Keratinocyte (primary cell): ENCODE results near the gene CERK. TPM values are rescaled to one million over a fixed set of nuclear protein-coding genes. Genes with fewer than 3 reads are reported as not detected.

ENCODE experiments used
- DNase-seq: peaks from one replicate; pipeline ENCODE4 v3.0.0-alpha.2; 2011; ENCODE audit warnings: low read depth, missing footprints, low spot score
- FAIRE-seq: peaks from 2 replicates; lab custom pipeline; 2011; peaks lifted over from hg19 to GRCh38; lab: Jason Lieb, UNC
- H2AFZ ChIP-seq: 2 replicates; pipeline ENCODE4 v1.6.0; 2012; ENCODE audit warnings: low read length, control low read depth, inconsistent platforms; ENCODE audit not compliant: control insufficient read depth
- H3K27ac ChIP-seq: 2 replicates; pipeline ENCODE4 v1.5.1; 2011; ENCODE audit warnings: low read length; ENCODE audit not compliant: control insufficient read depth, insufficient read depth
- H3K27me3 ChIP-seq: 3 replicates; pipeline ENCODE4 v1.6.0; 2011; ENCODE audit warnings: low read length; ENCODE audit not compliant: control insufficient read depth, insufficient read depth; ENCODE audit errors: extremely low read depth
- H3K36me3 ChIP-seq, 2 experiments: 2 replicates in 1 of 2; 3 replicates in 1 of 2; pipeline ENCODE4 v1.5.1; 2011; ENCODE audit warnings: low read length in 2 of 2, mild to moderate bottlenecking in 1 of 2; ENCODE audit not compliant: control insufficient read depth in 2 of 2, insufficient read depth in 2 of 2; ENCODE audit errors: extremely low read depth in 1 of 2
- H3K4me1 ChIP-seq: 3 replicates; pipeline ENCODE4 v1.5.1; 2011; ENCODE audit warnings: low read length; ENCODE audit not compliant: control insufficient read depth, insufficient read depth; ENCODE audit errors: extremely low read depth
- H3K4me2 ChIP-seq: 3 replicates; pipeline ENCODE4 v1.6.0; 2011; ENCODE audit warnings: low read depth, low read length; ENCODE audit not compliant: control insufficient read depth, insufficient read depth; ENCODE audit errors: extremely low read depth
- H3K4me3 ChIP-seq, 3 experiments: fragments of 200-600 bp in 1 of 3; sonication (generic) in 1 of 3; 2 replicates in 2 of 3; 3 replicates in 1 of 3; pipeline ENCODE4 v1.5.1; 2011 to 2016; ENCODE audit warnings: low read length in 3 of 3, mild to moderate bottlenecking in 3 of 3, control low read depth in 2 of 3, inconsistent platforms in 1 of 3, low read depth in 1 of 3, mixed read lengths in 1 of 3, mixed run types in 1 of 3, moderate library complexity in 1 of 3; ENCODE audit not compliant: control insufficient read depth in 2 of 3, insufficient read depth in 2 of 3; ENCODE audit errors: extremely low read depth in 1 of 3
- H3K79me2 ChIP-seq: 2 replicates; pipeline ENCODE4 v1.6.0; 2012; ENCODE audit warnings: low read length; ENCODE audit not compliant: control insufficient read depth, insufficient read depth
- H3K9ac ChIP-seq: 3 replicates; pipeline ENCODE4 v1.6.0; 2011; ENCODE audit warnings: low read length; ENCODE audit not compliant: control insufficient read depth, insufficient read depth; ENCODE audit errors: extremely low read depth
- H3K9me1 ChIP-seq: 3 replicates; pipeline ENCODE4 v1.6.0; 2011; ENCODE audit warnings: low read length; ENCODE audit not compliant: control insufficient read depth, insufficient read depth; ENCODE audit errors: extremely low read depth
- H3K9me3 ChIP-seq: 2 replicates; pipeline ENCODE4 v1.5.1; 2012; ENCODE audit warnings: low read depth, low read length; ENCODE audit not compliant: control insufficient read depth
- H4K20me1 ChIP-seq: 3 replicates; pipeline ENCODE4 v1.6.0; 2011; ENCODE audit warnings: low read length; ENCODE audit not compliant: control insufficient read depth, insufficient read depth; ENCODE audit errors: extremely low read depth
- CTCF ChIP-seq, 3 experiments: IDR thresholded peaks in 1 of 3; conservative IDR thresholded peaks in 1 of 3; optimal IDR thresholded peaks in 1 of 3; 2 replicates in 2 of 3; 3 replicates in 1 of 3; pipeline versions ENCODE3 to v1.5.1; 2011; ENCODE audit warnings: low read length in 3 of 3, mild to moderate bottlenecking in 3 of 3, moderate library complexity in 2 of 3, control low read depth in 1 of 3, inconsistent platforms in 1 of 3; ENCODE audit not compliant: insufficient read depth in 2 of 3; ENCODE audit errors: extremely low read depth in 1 of 3
- EZH2 ChIP-seq: IDR thresholded peaks from one replicate; pipeline ENCODE4 v1.6.1; 2012; ENCODE audit warnings: inconsistent platforms, mild to moderate bottlenecking, low read length, moderate library complexity
- dilution Hi-C: fragments of 300-500 bp; cut with MboI; formaldehyde crosslinking; loops from one replicate; pipeline ENCODE4 v1.7.0; 2020; ENCODE audit warnings: low sequenced_read_pairs; ENCODE audit not compliant: extremely low pct_ligation_motif_present
- polyA plus RNA-seq, 5 experiments: library from polyadenylated mRNA; depleted of rRNA in 3 of 5; stranded (reverse) in 3 of 5; stranded (forward) in 1 of 5; unstranded in 1 of 5; fragments of >200 nt; gene quantifications; 1 replicate in 1 of 5; 2 replicates in 3 of 5; 3 replicates in 1 of 5; pipeline versions ENCODE4 v1.2.1 to v1.2.3, GENCODE V29; 2011 to 2012; ENCODE audit warnings: missing spikeins in 2 of 5, low read depth in 1 of 5, low replicate concordance in 1 of 5

The CERK gene
- polyA plus RNA-seq, 1 donor (not counting 4 experiments of a cell fraction or from before 2014, with no cell fraction given) = 11.9 TPM

- no peaks in the 10 kb centered on the region for H3K79me2 ChIP-seq
- no peak overlapping the region for H3K27ac ChIP-seq
- no peak overlapping the region for H3K4me3 ChIP-seq
- H3K36me3 ChIP-seq = peaks cover 16 to 20% of the 10 kb centered on the region in 2 experiments
- TF ChIP-seq EZH2 (no peak), CTCF (optimal IDR thresholded peaks at IDR 0.05 in 1 of 3, IDR thresholded peaks at IDR 0.05 in 1 of 3, conservative IDR thresholded peaks at IDR 0.05 in 1 of 3; ENCODE audit: extremely low read depth in 1 of 3, insufficient read depth in 2 of 3, low read length in 3 of 3) (no peak)
- no peaks in the 10 kb centered on the region for H3K27me3 ChIP-seq
- no peak for DNase-seq
- no peaks in the 10 kb centered on the region for H3K9me1 ChIP-seq
- no peak overlapping the region for H2AFZ ChIP-seq
- H3K4me2 ChIP-seq = no peak overlapping the region
- FAIRE-seq = no peak
- H3K9me3 ChIP-seq = no peaks in the 10 kb centered on the region
- dilution Hi-C loops = no loop called here
- no peaks in the 10 kb centered on the region for H4K20me1 ChIP-seq
- no peak overlapping the region for H3K9ac ChIP-seq
- H3K4me1 ChIP-seq = no peaks in the 10 kb centered on the region
Measured at GRCh38 chr22:46708766-46709330, 29.2 kb downstream of the CERK start.

GRCh38 chr22:46707827-46708570, 30.1 kb downstream of the CERK start:
- dilution Hi-C loops = no loop called here
- FAIRE-seq = no peak

More at GRCh38 chr22:46707827-46708570, 30.1 kb downstream of the CERK start:
- no peak for DNase-seq
- Histone ChIP-seq H3K27ac (no peak overlapping the region), H3K36me3 (peaks cover 16% of the 10 kb centered on the region in 2 experiments), H2AFZ (no peak overlapping the region), H3K9ac (no peak overlapping the region), H3K4me2 (no peak overlapping the region), H3K79me2 (no peaks in the 10 kb centered on the region), H4K20me1 (no peaks in the 10 kb centered on the region), H3K9me3 (no peaks in the 10 kb centered on the region), H3K27me3 (no peaks in the 10 kb centered on the region), H3K4me1 (no peaks in the 10 kb centered on the region), H3K4me3 (no peak overlapping the region), H3K9me1 (no peaks in the 10 kb centered on the region)
- no peak for TF ChIP-seq CTCF (optimal IDR thresholded peaks at IDR 0.05 in 1 of 3, IDR thresholded peaks at IDR 0.05 in 1 of 3, conservative IDR thresholded peaks at IDR 0.05 in 1 of 3; ENCODE audit: extremely low read depth in 1 of 3, insufficient read depth in 2 of 3, low read length in 3 of 3)
- TF ChIP-seq EZH2 = no peak
